Prostate gland (tissue), 2 donors: ENCODE measurements around the gene LRP3.

ENCODE experiments used
- CTCF ChIP-seq, 4 experiments: fragments of 200-600 bp in 2 of 4; fragments of 450-650 bp in 2 of 4; sonication (generic) in 2 of 4; IDR thresholded peaks; 1 replicate in 3 of 4; 2 replicates in 1 of 4; pipeline ENCODE4 v1.5.1; 2016 to 2019; ENCODE audit warnings: antibody characterized with exemption in 4 of 4, mild to moderate bottlenecking in 2 of 4, moderate library complexity in 2 of 4
- POLR2A ChIP-seq: fragments of 450-650 bp; IDR thresholded peaks from one replicate; pipeline ENCODE4 v1.6.1; 2016; ENCODE audit warnings: antibody characterized with exemption, mild to moderate bottlenecking
- POLR2AphosphoS5 ChIP-seq: sonication (generic); formaldehyde crosslinking; IDR thresholded peaks from one replicate; pipeline ENCODE4 v1.6.1; 2017; ENCODE audit warnings: antibody characterized with exemption

- no peak for TF ChIP-seq CTCF (IDR thresholded peaks at IDR 0.05)
- no peak for TF ChIP-seq POLR2A
- no peak for TF ChIP-seq POLR2AphosphoS5
These were observed 27.5 kb downstream of the LRP3 start for GRCh38 chr19:33221638-33222037.
